H1 (cell line): Measurements from ENCODE around the gene HEBP1.

ENCODE experiments used
- CREB1 ChIP-seq: IDR thresholded peaks from 2 replicates; pipeline ENCODE4 v1.6.1; 2012; ENCODE audit warnings: inconsistent platforms
- CTBP2 ChIP-seq: IDR thresholded peaks from 2 replicates; pipeline ENCODE4 v1.7.0; 2011; ENCODE audit warnings: borderline replicate concordance, mild to moderate bottlenecking, moderate library complexity, mixed read lengths, low read length; ENCODE audit not compliant: insufficient read depth, insufficient read length
- POLR2AphosphoS5 ChIP-seq: IDR thresholded peaks from 2 replicates; pipeline ENCODE4 v1.6.1; 2011; ENCODE audit warnings: low read depth, low read length

DNA sequence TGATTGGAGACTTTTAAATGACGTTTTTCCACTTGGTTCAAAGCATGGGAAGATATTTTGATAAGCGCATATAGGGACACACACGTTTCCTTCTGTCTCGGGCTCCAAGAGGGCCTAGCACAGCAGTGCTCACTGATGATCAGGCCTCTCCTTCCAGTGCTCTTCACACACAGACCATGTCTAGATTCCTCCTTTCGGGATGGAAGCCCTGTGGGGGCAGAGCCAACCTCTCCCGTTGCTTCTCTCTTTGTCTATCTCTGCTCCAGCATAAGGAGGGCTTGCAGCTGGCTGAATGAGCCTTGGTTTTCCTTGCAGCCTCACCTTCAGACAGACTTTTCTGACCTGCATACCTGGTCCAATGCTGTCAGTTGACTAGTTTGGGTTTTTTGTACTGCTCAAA is 70.4 kb downstream of the HEBP1 start:
- TF ChIP-seq CREB1 (no peak), CTBP2 (no peak), POLR2AphosphoS5 (no peak)
